GM13977 (cell line): Measurements from ENCODE around the gene PRICKLE1.

Experiments used
- DNase-seq: peaks from one replicate; pipeline ENCODE4 v3.0.0; 2012; ENCODE audit warnings: low spot score
- CTCF ChIP-seq: IDR thresholded peaks from 2 replicates; pipeline ENCODE4 v1.5.1; 2012; ENCODE audit warnings: mild to moderate bottlenecking, control low read depth; ENCODE audit not compliant: insufficient read depth; ENCODE audit errors: extremely low read depth, missing control alignments
- in situ Hi-C: fragments of 300-500 bp; cut with MboI; formaldehyde crosslinking; loops from one replicate; pipeline ENCODE4 v1.12.0; 2022; ENCODE audit warnings: low sequenced_read_pairs, low pct_unique_long_range_greater_than_20kb, mixed read lengths, inconsistent platforms; ENCODE audit not compliant: unreplicated experiment

The PRICKLE1 gene

DNA sequence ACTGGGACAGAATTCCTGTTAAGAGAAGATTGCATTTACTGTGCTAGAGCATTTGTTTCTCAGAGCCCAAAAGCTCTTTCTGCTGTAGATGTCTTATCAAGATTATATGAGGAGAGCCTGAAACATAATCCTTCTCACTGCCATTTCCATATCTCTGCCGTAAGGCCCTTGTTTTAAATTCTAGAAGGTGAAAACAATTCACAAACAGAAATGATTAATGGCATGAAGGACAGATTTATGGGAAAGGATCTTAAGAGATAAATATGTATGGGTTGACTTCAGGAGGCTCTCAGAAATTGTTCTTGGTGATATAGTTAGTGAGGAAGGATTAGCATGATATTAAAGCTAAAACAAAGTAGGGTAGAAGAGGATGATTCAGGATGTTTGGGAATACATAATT, 40.8 kb upstream of the PRICKLE1 start:
- no peak for TF ChIP-seq CTCF
- in situ Hi-C loops = no loop called here
- DNase-seq = no peak

DNA sequence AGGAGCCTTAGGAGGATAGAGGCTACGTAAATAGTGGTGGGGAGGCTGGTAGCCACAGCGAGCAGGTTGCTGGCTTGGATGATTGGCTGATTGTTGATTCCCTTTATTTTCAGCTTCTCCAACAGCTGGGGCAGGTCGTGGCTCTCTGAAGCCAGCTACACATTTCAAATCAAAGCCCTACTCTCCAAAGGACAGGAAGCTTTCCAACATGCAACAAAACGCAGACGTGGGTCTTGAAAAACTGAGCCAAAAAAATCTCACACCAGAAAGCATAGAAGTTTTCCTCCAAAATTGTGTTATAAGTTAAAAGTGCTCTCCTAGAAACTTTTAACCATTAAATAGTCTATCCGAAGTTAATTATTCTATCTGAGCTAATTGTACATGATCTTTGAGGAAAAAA, 37.6 kb upstream of the PRICKLE1 start:
- DNase-seq = no peak
- TF ChIP-seq CTCF = no peak
- in situ Hi-C loops = no loop called here

GRCh38 chr12:42625611-42626010, 36.1 kb upstream of the PRICKLE1 start:
- in situ Hi-C loops = no loop called here
- no peak for DNase-seq
- no peak for TF ChIP-seq CTCF

DNA sequence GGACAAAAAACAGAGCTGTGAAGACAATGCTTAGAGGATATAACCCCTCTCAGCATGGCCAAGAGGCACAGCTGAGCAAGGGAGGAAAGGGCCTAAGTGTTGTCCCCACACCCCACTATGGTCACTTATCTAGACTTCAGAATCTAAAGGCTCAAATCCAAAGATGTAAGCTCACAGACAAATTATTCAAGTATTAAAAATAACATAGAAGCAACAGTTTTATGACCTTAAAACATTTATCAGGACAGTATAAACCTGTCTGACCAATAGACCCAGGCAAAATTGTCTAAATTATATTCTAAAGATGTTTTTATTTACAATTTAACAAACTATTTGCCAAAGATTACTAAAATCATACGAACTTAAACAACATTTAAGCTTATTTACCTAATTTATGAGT, 28.1 kb upstream of the PRICKLE1 start:
- in situ Hi-C loops = no loop called here
- no peak for DNase-seq
- TF ChIP-seq CTCF = no peak

- TF ChIP-seq CTCF = no peak
- no peak for DNase-seq
- in situ Hi-C loops = no loop called here
Observed at GRCh38 chr12:42615006-42615405, 25.5 kb upstream of the PRICKLE1 start.

DNA sequence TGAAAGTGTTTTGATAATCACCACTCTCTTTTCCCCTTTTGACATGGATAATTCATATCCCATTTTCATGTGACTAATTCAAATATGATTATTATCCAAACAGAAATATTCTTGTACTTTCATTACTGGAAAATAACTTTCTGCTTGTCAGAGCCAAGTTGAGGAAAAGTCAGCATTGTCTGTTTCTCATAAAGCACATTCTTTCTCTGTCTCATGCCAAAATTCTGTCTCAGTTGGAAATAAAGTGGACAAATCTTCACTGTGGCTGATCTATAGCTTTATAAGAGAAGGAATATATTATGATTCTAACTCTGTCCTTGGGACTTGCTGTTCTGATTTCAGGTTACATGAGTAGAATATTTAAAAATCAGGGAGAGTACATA, 22.7 kb upstream of the PRICKLE1 start:
- in situ Hi-C loops = no loop called here
- DNase-seq = no peak

More for the DNA sequence above, 22.7 kb upstream of the PRICKLE1 start:
- no peak for TF ChIP-seq CTCF
